GM23338 (cell line): Measurements from ENCODE around the gene NXPE2. TPM values are rescaled to one million over a fixed set of nuclear protein-coding genes. Genes with fewer than 3 reads are reported as not detected.

Experiments used
- polyA plus RNA-seq: library from polyadenylated mRNA; unstranded; fragments of >200 nt; fragmentation: Nextera tagmentation; extraction: Ambion mirVana; gene quantifications from 2 replicates; pipeline ENCODE4 v1.2.1, GENCODE V29; 2016
- total RNA-seq: library from RNA; depleted of rRNA; stranded (reverse); fragments of >200 nt; shearing (Covaris generic); gene quantifications from 2 replicates; pipeline ENCODE4 v1.2.3, GENCODE V29; 2014; rRNA removed

Gene NXPE2
- total and polyA plus RNA-seq, 2 experiments from 2014 or later: 0.10 TPM; not detected in 1

Other genes with a start within 250 kb of the NXPE2 start
- 117 and 122 TPM in 2 replicates for gene REXO2, start 239.1 kb upstream of the NXPE2 start, total RNA-seq
- gene REXO2, start 239.1 kb upstream of the NXPE2 start, polyA plus RNA-seq: 237 and 245 TPM in 2 replicates
- gene NXPE1, start 118.6 kb upstream of the NXPE2 start, total RNA-seq: not detected in 2 replicates
- not detected in 2 replicates for gene NXPE1, start 118.6 kb upstream of the NXPE2 start, polyA plus RNA-seq
- not detected in 2 replicates for gene NXPE4, start 82.7 kb upstream of the NXPE2 start, total RNA-seq
- gene NXPE4, start 82.7 kb upstream of the NXPE2 start, polyA plus RNA-seq: not detected in 2 replicates